Neutrophil (primary cell): ENCODE data around the gene AKT1S1.
A peak's percentile ranks its signal among the peaks of the same experiment; 100 is the strongest.

ENCODE experiments used
- H3K27ac ChIP-seq: fragments of 200-600 bp; sonication (generic); 2 replicates; pipeline ENCODE4 v1.5.1; 2016; ENCODE audit warnings: mild to moderate bottlenecking, moderate library complexity
- H3K27me3 ChIP-seq: fragments of 200-600 bp; sonication (generic); 2 replicates; pipeline ENCODE4 v1.6.0; 2016; ENCODE audit warnings: mild to moderate bottlenecking
- H3K36me3 ChIP-seq: fragments of 200-600 bp; sonication (generic); 2 replicates; pipeline ENCODE4 v1.5.1; 2017
- H3K4me1 ChIP-seq, 2 experiments: fragments of 200-600 bp in 1 of 2; sonication (generic) in 1 of 2; 1 replicate in 1 of 2; 2 replicates in 1 of 2; pipeline versions ENCODE4 v1.5.1 to v1.6.1; 2013 to 2016; ENCODE audit warnings: low read depth in 1 of 2, low read length in 1 of 2, mild to moderate bottlenecking in 1 of 2, moderate library complexity in 1 of 2; ENCODE audit not compliant: control insufficient read depth in 1 of 2, insufficient read depth in 1 of 2
- H3K4me3 ChIP-seq, 2 experiments: fragments of 200-600 bp in 1 of 2; sonication (generic) in 1 of 2; 1 replicate in 1 of 2; 2 replicates in 1 of 2; pipeline ENCODE4 v1.5.1; 2013 to 2016; ENCODE audit warnings: low read depth in 1 of 2, low read length in 1 of 2, mild to moderate bottlenecking in 1 of 2, moderate library complexity in 1 of 2
- H3K9me3 ChIP-seq: fragments of 200-600 bp; sonication (generic); 2 replicates; pipeline ENCODE4 v1.5.1; 2016
- CTCF ChIP-seq: fragments of 200-600 bp; sonication (generic); IDR thresholded peaks from 2 replicates; pipeline ENCODE4 v1.5.1; 2016; ENCODE audit warnings: antibody characterized with exemption

Gene AKT1S1

GRCh38 chr19:49848938-49849337 is 28.2 kb downstream of the AKT1S1 start:
- peak overlapping the region; percentile 98 for H3K27ac ChIP-seq
- no peak overlapping the region for H3K4me3 ChIP-seq
- no peak for TF ChIP-seq CTCF
- no peaks in the 10 kb centered on the region for H3K9me3 ChIP-seq
- no peaks in the 10 kb centered on the region for H3K36me3 ChIP-seq
- peaks cover 20% of the 10 kb centered on the region for H3K27me3 ChIP-seq
- H3K4me1 ChIP-seq, result peaks cover 54 to 56% of the 10 kb centered on the region in 2 experiments

GRCh38 chr19:49847731-49848696 is 29.1 kb downstream of the AKT1S1 start:
- Histone ChIP-seq H3K4me3 (peak overlapping the region; percentile 13 to 33), H3K36me3 (no peaks in the 10 kb centered on the region), H3K27ac (peak overlapping the region; percentile 98), H3K4me1 (peaks cover 55 to 57% of the 10 kb centered on the region in 2 experiments), H3K27me3 (peaks cover 17% of the 10 kb centered on the region), H3K9me3 (no peaks in the 10 kb centered on the region)
- TF ChIP-seq CTCF, result no peak

GRCh38 chr19:49846408-49846807 is 30.7 kb downstream of the AKT1S1 start:
- Histone ChIP-seq H3K36me3 (no peaks in the 10 kb centered on the region), H3K27me3 (peaks cover 1% of the 10 kb centered on the region), H3K9me3 (no peaks in the 10 kb centered on the region), H3K27ac (no peak overlapping the region), H3K4me1 (peaks cover 46% of the 10 kb centered on the region in 2 experiments), H3K4me3 (no peak overlapping the region)
- no peak for TF ChIP-seq CTCF

- Histone ChIP-seq H3K9me3 (no peaks in the 10 kb centered on the region), H3K4me1 (peaks cover 46% of the 10 kb centered on the region in 2 experiments), H3K4me3 (no peak overlapping the region), H3K27ac (peak overlapping the region; percentile 46), H3K27me3 (no peaks in the 10 kb centered on the region), H3K36me3 (peaks cover 7% of the 10 kb centered on the region)
- no peak for TF ChIP-seq CTCF
Measured at GRCh38 chr19:49845414-49845813, 31.7 kb downstream of the AKT1S1 start.

GRCh38 chr19:49844138-49845095 is 32.7 kb downstream of the AKT1S1 start:
- Histone ChIP-seq H3K9me3 (no peaks in the 10 kb centered on the region), H3K36me3 (peaks cover 17% of the 10 kb centered on the region), H3K27me3 (no peaks in the 10 kb centered on the region), H3K27ac (peak overlapping the region; percentile 46), H3K4me1 (peaks cover 36% of the 10 kb centered on the region in 2 experiments), H3K4me3 (no peak overlapping the region)
- TF ChIP-seq CTCF, result no peak
